ENCODE results near the gene PSTK. TPM values are rescaled to one million over a fixed set of nuclear protein-coding genes. Genes with fewer than 3 reads are reported as not detected.
A peak's percentile ranks its signal among the peaks of the same experiment; 100 is the strongest.

The PSTK gene
- total and polyA plus RNA-seq, 2 of the 13 experiments (the other 11 are each of a cell fraction or from before 2014, with no cell fraction given) = 8.2 to 9.3 TPM

GRCh38 chr10:123007558-123008354 is 27.6 kb downstream of the PSTK start (continued):
- TF ChIP-seq GATAD1 (CRISPR knock-in tag; IDR thresholded peaks at IDR 0.05) (no peak; the same call in 1 of the 2 replicates), POLR2AphosphoS5 (IDR thresholded peaks at IDR 0.05; ENCODE audit: low read depth, low read length) (peak; percentile 25; the same call in 1 of the 2 replicates), ZNF160 (CRISPR knock-in tag; IDR thresholded peaks at IDR 0.05) (no peak), DNMT3B (CRISPR knock-in tag; conservative IDR thresholded peaks at IDR 0.05) (0 out of 2 replicates have a peak, but pooled peaks have one; percentile 48), ZBTB21 (CRISPR knock-in tag; IDR thresholded peaks at IDR 0.05) (no peak), ZNF367 (CRISPR knock-in tag; IDR thresholded peaks at IDR 0.05; ENCODE audit: borderline replicate concordance) (no peak), MLX (CRISPR knock-in tag; IDR thresholded peaks at IDR 0.05) (no peak), SIX1 (CRISPR knock-in tag; IDR thresholded peaks at IDR 0.05; ENCODE audit: borderline replicate concordance) (no peak), STAG1 (CRISPR knock-in tag; IDR thresholded peaks at IDR 0.05) (no peak), REST (IDR thresholded peaks at IDR 0.05; ENCODE audit: borderline replicate concordance in 1 of 2, low read depth in 1 of 2, low read length in 2 of 2) (no peak), ZNF7 (CRISPR knock-in tag; IDR thresholded peaks at IDR 0.05) (no peak), ZNF83 (CRISPR knock-in tag; IDR thresholded peaks at IDR 0.05; ENCODE audit: borderline replicate concordance) (no peak), TCF7 (IDR thresholded peaks at IDR 0.05; ENCODE audit: low read depth) (no peak), PLRG1 (conservative IDR thresholded peaks at IDR 0.05) (no peak), ZNF672 (CRISPR knock-in tag; IDR thresholded peaks at IDR 0.05) (no peak), ZNF577 (CRISPR knock-in tag; IDR thresholded peaks at IDR 0.05; ENCODE audit: borderline replicate concordance, low read depth) (no peak), HCFC1 (IDR thresholded peaks at IDR 0.05; ENCODE audit: low read depth, low read length) (no peak), ZNF749 (CRISPR knock-in tag; IDR thresholded peaks at IDR 0.05; ENCODE audit: borderline replicate concordance) (no peak), ZBTB44 (CRISPR knock-in tag; IDR thresholded peaks at IDR 0.05) (no peak), ASH2L (IDR thresholded peaks at IDR 0.05; ENCODE audit: insufficient read length, low read depth, low read length) (peak; percentile 12)
- TF ChIP-seq, protein P1, sequence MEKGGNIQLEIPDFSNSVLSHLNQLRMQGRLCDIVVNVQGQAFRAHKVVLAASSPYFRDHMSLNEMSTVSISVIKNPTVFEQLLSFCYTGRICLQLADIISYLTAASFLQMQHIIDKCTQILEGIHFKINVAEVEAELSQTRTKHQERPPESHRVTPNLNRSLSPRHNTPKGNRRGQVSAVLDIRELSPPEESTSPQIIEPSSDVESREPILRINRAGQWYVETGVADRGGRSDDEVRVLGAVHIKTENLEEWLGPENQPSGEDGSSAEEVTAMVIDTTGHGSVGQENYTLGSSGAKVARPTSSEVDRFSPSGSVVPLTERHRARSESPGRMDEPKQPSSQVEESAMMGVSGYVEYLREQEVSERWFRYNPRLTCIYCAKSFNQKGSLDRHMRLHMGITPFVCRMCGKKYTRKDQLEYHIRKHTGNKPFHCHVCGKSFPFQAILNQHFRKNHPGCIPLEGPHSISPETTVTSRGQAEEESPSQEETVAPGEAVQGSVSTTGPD (CRISPR knock-in tag; IDR thresholded peaks at IDR 0.05) = no peak
- TF ChIP-seq, protein P2, sequence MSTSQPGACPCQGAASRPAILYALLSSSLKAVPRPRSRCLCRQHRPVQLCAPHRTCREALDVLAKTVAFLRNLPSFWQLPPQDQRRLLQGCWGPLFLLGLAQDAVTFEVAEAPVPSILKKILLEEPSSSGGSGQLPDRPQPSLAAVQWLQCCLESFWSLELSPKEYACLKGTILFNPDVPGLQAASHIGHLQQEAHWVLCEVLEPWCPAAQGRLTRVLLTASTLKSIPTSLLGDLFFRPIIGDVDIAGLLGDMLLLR (CRISPR knock-in tag; IDR thresholded peaks at IDR 0.05) = no peak
